Ovary (tissue), 10 donors: ENCODE data around the gene ICAM4. TPM values are rescaled to one million over a fixed set of nuclear protein-coding genes. Genes with fewer than 3 reads are reported as not detected.
"Not testable (repeated sequence)": the region's sequence is repeated elsewhere in the genome, so short reads cannot be mapped to it uniquely, and the experiment has no call there.

ENCODE experiments used
- DNase-seq, 5 donors: peaks; one replicate each; pipeline ENCODE4 v3.0.0-alpha.2; 2019 to 2020
- H3K27ac ChIP-seq, 2 donors: fragments of 200-600 bp; one replicate each; pipeline versions ENCODE4 v1.5.1 to v1.8.0; 2019 to 2022
- H3K27me3 ChIP-seq: fragments of 200-600 bp; one replicate; pipeline ENCODE4 v1.8.0; 2022
- H3K36me3 ChIP-seq: fragments of 200-600 bp; sonication (generic); one replicate; pipeline ENCODE4 v1.5.1; 2019
- H3K4me1 ChIP-seq: one replicate; pipeline ENCODE4 v1.8.1; 2013; ENCODE audit warnings: mild to moderate bottlenecking, moderate library complexity; ENCODE audit not compliant: insufficient read depth
- H3K4me3 ChIP-seq: fragments of 200-600 bp; sonication (generic); one replicate; pipeline ENCODE4 v1.5.1; 2017
- H3K9me3 ChIP-seq, 2 donors: fragments of 200-600 bp in 1 of 2; sonication (generic) in 1 of 2; one replicate each; pipeline versions ENCODE4 v1.5.1 to v1.8.1; 2013 to 2019; ENCODE audit warnings: mild to moderate bottlenecking in 1 of 2, moderate library complexity in 1 of 2
- EP300 ChIP-seq: sonication (generic); formaldehyde crosslinking; IDR thresholded peaks from one replicate; pipeline ENCODE4 v1.6.1; 2017; ENCODE audit warnings: antibody characterized with exemption
- POLR2A ChIP-seq: fragments of 450-650 bp; IDR thresholded peaks from one replicate; pipeline ENCODE4 v1.6.1; 2017; ENCODE audit warnings: antibody characterized with exemption, mild to moderate bottlenecking, moderate library complexity
- WGBS, 3 donors: extraction: QIAGEN DNeasy Blood & Tissue Kit in 1 of 3; methylation state at CpG; one replicate each; pipeline versions ENCODE4 v1.1.5 to v1.1.7; 2013 to 2017; 5-methylcytosine and 5-hydroxymethylcytosine counted together
- intact Hi-C, 4 donors: fragments of 100-400 bp; cut with DNase I; formaldehyde crosslinking; loops; one replicate each; pipeline versions ENCODE4 v1.11.0 to v1.15.1; 2022 to 2023
- long read RNA-seq, 3 donors: library from polyadenylated mRNA in 2 of 3; unstranded in 2 of 3; transcript quantifications; one replicate each; pipeline ENCODE4 v2.0.0 and lab custom pipeline, GENCODE V29; 2021 to 2026
- polyA plus RNA-seq, 2 donors: library from polyadenylated mRNA; stranded (reverse); fragments of 200-250 nt in 1 of 2; fragments of 350-450 nt in 1 of 2; fragmentation: Illumina TruSeq in 1 of 2; extraction: RNeasy Lipid Tissue Mini Kit (QIAGEN cat#74804) in 1 of 2; gene quantifications; one replicate each; pipeline ENCODE4 v1.2.3, GENCODE V29; 2013 to 2014
- total RNA-seq, 7 donors: library from RNA; depleted of rRNA in 2 of 7; stranded (reverse); fragments of >200 nt in 2 of 7; fragmentation: NEBNext Ultra II Directional in 3 of 7; extraction: Animal tissue kit (Norgen Biotek cat#: 25700) in 3 of 7; gene quantifications; one replicate each; pipeline versions ENCODE4 v1.1.0 to v1.2.4, GENCODE V29; 2016 to 2023
- TF ChIP-seq, protein P1 (sequence below), 3 donors: fragments of 450-650 bp in 2 of 3; fragments of 200-600 bp in 1 of 3; IDR thresholded peaks; one replicate each; pipeline versions ENCODE4 v1.5.1 to v1.8.0; 2016 to 2022; ENCODE audit warnings: antibody characterized with exemption in 3 of 3, mild to moderate bottlenecking in 1 of 3
- donor health status: DM: no; HTN: no; CAD: no; lungs with moderate emphysema.
- donor health status: DM: no; HTN: no; CAD: no.
- donor health status: Bipolar disorder and iron deficiency.
- donor health status: DM: yes; HTN: yes; CAD: no.
- donor health status: DM: no; HTN: no; CAD: no.
- donor health status: DM: yes; HTN: yes; CAD: no.

The ICAM4 gene, protein sequence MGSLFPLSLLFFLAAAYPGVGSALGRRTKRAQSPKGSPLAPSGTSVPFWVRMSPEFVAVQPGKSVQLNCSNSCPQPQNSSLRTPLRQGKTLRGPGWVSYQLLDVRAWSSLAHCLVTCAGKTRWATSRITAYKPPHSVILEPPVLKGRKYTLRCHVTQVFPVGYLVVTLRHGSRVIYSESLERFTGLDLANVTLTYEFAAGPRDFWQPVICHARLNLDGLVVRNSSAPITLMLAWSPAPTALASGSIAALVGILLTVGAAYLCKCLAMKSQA
- 1 to 10 TPM in 2 of 7 donors, under 1 TPM in 5; 0.26 to 3.3 (median 0.60) TPM for total RNA-seq
- under 1 TPM; 0.17 to 0.29 TPM for polyA plus RNA-seq
- long read RNA-seq, donor 1, partial matches to known transcripts = 0 of 3 reads
- long read RNA-seq, donor 1, other reads (novel, unspliced or antisense) = 0 of 3 reads
- long read RNA-seq, donor 2 = 0 reads
- long read RNA-seq, donor 3 = 0 reads

DNA sequence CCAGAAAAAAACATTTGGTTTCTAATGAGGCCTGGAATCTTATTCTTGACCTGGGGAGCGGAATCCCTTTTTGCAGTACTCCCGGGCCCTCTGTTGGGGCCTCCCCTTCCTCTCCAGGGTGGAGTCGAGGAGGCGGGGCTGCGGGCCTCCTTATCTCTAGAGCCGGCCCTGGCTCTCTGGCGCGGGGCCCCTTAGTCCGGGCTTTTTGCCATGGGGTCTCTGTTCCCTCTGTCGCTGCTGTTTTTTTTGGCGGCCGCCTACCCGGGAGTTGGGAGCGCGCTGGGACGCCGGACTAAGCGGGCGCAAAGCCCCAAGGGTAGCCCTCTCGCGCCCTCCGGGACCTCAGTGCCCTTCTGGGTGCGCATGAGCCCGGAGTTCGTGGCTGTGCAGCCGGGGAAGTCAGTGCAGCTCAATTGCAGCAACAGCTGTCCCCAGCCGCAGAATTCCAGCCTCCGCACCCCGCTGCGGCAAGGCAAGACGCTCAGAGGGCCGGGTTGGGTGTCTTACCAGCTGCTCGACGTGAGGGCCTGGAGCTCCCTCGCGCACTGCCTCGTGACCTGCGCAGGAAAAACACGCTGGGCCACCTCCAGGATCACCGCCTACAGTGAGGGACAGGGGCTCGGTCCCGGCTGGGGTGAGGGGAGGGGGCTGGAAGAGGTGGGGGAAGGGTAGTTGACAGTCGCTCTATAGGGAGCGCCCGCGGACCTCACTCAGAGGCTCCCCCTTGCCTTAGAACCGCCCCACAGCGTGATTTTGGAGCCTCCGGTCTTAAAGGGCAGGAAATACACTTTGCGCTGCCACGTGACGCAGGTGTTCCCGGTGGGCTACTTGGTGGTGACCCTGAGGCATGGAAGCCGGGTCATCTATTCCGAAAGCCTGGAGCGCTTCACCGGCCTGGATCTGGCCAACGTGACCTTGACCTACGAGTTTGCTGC is at the start of gene ICAM4:
ICAM4 (plus strand) TSS at position 153 of the 935 bp plus-strand sequence; CDS start at position 211, 58 bp downstream.
- peak; percentile 58 to 83 (median 62) for DNase-seq
- no peak within 1 kb of the TSS for H3K27ac ChIP-seq
- TF ChIP-seq, protein P1, sequence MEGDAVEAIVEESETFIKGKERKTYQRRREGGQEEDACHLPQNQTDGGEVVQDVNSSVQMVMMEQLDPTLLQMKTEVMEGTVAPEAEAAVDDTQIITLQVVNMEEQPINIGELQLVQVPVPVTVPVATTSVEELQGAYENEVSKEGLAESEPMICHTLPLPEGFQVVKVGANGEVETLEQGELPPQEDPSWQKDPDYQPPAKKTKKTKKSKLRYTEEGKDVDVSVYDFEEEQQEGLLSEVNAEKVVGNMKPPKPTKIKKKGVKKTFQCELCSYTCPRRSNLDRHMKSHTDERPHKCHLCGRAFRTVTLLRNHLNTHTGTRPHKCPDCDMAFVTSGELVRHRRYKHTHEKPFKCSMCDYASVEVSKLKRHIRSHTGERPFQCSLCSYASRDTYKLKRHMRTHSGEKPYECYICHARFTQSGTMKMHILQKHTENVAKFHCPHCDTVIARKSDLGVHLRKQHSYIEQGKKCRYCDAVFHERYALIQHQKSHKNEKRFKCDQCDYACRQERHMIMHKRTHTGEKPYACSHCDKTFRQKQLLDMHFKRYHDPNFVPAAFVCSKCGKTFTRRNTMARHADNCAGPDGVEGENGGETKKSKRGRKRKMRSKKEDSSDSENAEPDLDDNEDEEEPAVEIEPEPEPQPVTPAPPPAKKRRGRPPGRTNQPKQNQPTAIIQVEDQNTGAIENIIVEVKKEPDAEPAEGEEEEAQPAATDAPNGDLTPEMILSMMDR (IDR thresholded peaks at IDR 0.05) = no peak
- no peak for TF ChIP-seq EP300
- no peak for TF ChIP-seq POLR2A
- H3K36me3 ChIP-seq = no peaks in the 10 kb centered on the region
- 3 to 7% (median 4%) methylated on average over 42 to 59 of the region's 59 CpGs for WGBS, 3 donors
- peaks cover 13% of the 10 kb centered on the region for H3K4me1 ChIP-seq
- no peaks in the 10 kb centered on the region for H3K27me3 ChIP-seq
- intact Hi-C loops = no loop called here
- H3K9me3 ChIP-seq = no peaks in the 10 kb centered on the region
- H3K4me3 ChIP-seq = no peak within 1 kb of the TSS

DNA sequence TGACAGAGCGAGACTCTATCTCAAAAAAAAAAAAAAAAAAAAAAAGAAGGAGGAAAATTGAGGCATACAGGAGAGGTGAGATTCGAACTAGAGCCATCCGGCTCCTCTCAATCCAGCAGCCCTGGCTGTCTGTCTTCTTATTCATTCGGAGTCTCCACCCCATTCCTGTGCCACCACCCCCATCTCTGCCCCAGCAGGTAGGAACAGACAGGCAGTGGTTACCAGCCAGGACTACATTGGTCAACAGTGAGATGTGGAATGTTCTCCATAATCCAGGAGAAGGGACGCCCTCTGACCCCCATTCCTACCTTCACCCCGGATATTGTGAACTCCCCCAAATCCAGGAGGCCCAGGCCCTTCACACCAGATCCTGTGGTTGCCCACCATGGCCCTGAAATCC is 49.1 kb upstream of the ICAM4 start:
- Histone ChIP-seq H3K27ac (no peak overlapping the region), H3K9me3 (no peaks in the 10 kb centered on the region), H3K4me1 (no peaks in the 10 kb centered on the region), H3K36me3 (no peaks in the 10 kb centered on the region), H3K27me3 (no peaks in the 10 kb centered on the region), H3K4me3 (no peak overlapping the region)
- TF ChIP-seq, protein P1 (IDR thresholded peaks at IDR 0.05) = no peak
- TF ChIP-seq EP300 (no peak), POLR2A (no peak)
- 76 to 84% (median 80%) methylated on average over 6 of the region's 6 CpGs for WGBS, 3 donors
- no peak for DNase-seq
- intact Hi-C loops = no loop called here

DNA sequence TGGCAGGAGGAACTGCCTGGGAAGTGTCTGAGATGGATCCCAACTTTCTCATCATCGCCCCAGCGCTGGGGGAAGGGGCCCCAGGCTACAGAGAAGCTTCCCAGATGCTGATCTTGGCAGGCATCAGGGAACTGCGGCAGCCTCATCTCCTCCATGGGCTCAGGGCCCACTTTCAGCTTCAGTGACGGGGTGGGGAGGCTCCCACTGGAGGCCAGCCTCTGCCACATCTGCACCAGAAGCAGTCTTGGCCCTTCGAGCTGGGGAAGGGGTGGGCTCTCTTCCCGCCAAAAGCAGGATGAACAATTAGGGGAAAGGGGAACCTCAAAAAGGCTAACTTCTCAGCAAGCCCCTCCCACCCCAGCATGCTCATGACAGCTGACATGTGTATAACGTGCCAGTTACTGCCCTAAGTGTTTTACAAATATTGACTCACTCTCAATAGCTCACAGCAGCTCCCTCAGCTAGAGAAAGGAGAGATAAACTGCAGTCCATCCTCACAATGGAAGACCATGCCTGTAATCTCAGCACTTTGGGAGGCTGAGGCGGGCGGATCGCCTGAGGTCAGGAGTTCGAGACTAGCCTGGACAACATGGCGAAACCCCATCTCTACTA is 48.5 kb upstream of the ICAM4 start:
- TF ChIP-seq, protein P1 (IDR thresholded peaks at IDR 0.05) = no peak
- no peak for TF ChIP-seq EP300
- no peak for TF ChIP-seq POLR2A
- DNase-seq = peak in 2 of 5 donors; percentile 54 to 61
- no peaks in the 10 kb centered on the region for H3K36me3 ChIP-seq
- intact Hi-C loops = no loop called here
- H3K27ac ChIP-seq = no peak overlapping the region
- no peaks in the 10 kb centered on the region for H3K27me3 ChIP-seq
- H3K4me3 ChIP-seq = no peak overlapping the region
- no peaks in the 10 kb centered on the region for H3K4me1 ChIP-seq
- WGBS, 3 donors = 35 to 44% (median 40%) methylated on average over 12 of the region's 12 CpGs
- H3K9me3 ChIP-seq = no peaks in the 10 kb centered on the region

DNA sequence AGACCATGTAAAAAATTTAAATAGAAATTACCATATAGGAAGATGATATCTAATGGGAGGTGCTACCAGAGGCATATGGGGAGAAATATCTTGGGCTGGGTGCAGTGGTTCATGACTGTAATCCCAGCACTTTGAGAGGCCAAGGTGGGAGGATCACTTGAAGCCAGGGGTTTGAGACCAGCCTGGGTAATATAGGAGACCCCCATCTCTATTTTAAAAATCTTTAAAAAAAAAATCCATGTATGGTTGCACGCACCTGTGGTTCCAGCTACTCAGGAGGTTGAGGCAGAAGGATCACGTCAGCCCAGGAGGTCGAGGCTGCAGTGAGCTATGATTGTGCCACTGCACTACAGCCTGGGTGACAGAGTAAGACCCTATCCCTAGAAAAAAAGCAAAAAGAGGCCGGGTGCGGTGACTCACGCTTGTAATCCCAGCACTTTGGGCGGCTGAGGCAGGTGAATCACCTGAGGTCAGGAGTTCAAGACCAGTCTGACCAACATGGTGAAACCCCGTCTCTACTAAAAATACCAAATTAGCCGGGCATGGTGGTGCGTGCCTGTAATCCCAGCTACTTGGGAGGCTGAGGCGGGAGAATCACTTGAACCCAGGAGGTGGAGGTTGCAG is 44.8 kb upstream of the ICAM4 start:
- not testable (repeated sequence) for DNase-seq, H3K4me1 ChIP-seq, H3K9me3 ChIP-seq, H3K27me3 ChIP-seq, H3K4me3 ChIP-seq, H3K27ac ChIP-seq, H3K36me3 ChIP-seq
- 92 to 97% (median 94%) methylated on average over 11 of the region's 11 CpGs for WGBS, 3 donors
- intact Hi-C loops = loop anchor here in 2 of 4 donors (10.0 kb wide), 2 partner anchors 127 to 137 kb away; partner anchors contain the start of genes ANGPTL6 (in 1 of the 2), EIF3G (in 1 of the 2), P2RY11 (in 1 of the 2) and PPAN (in 1 of the 2)
